ENCODE measurements around the gene SLC6A18.

SLC6A18 gene

DNA sequence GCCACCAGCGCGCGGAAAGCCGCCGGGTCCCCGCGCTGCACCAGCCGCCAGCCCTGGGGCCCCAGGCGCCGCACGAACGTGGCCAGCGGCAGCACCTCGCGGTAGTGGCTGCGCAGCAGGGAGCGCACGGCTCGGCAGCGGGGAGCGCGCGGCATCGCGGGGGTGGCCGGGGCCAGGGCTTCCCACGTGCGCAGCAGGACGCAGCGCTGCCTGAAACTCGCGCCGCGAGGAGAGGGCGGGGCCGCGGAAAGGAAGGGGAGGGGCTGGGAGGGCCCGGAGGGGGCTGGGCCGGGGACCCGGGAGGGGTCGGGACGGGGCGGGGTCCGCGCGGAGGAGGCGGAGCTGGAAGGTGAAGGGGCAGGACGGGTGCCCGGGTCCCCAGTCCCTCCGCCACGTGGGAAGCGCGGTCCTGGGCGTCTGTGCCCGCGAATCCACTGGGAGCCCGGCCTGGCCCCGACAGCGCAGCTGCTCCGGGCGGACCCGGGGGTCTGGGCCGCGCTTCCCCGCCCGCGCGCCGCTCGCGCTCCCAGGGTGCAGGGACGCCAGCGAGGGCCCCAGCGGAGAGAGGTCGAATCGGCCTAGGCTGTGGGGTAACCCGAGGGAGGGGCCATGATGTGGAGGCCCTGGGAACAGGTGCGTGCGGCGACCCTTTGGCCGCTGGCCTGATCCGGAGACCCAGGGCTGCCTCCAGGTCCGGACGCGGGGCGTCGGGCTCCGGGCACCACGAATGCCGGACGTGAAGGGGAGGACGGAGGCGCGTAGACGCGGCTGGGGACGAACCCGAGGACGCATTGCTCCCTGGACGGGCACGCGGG is 69.9 kb downstream of the SLC6A18 start, which contains the start of gene TERT:
Gene TERT (minus strand): TSS at position 234 of the 815 bp plus-strand sequence. CDS start 79 bp downstream, at position 155.
- no peak for DNase-seq

- no peak for DNase-seq
Observed at GRCh38 chr5:1295650-1296037, 70.5 kb downstream of the SLC6A18 start.
